T-helper 9 cell (primary cell): ENCODE measurements around the gene SLC7A1.
A peak's percentile ranks its signal among the peaks of the same experiment; 100 is the strongest.
"Not testable (repeated sequence)": the region's sequence is repeated elsewhere in the genome, so short reads cannot be mapped to it uniquely, and the experiment has no call there.

Experiments used
- DNase-seq: peaks from one replicate; pipeline ENCODE4 v3.0.0-alpha.2; 2020
- total RNA-seq, 2 donors: gene quantifications; one replicate each; lab custom pipeline; 2026; lab: John Stamatoyannopoulos, UW

Gene SLC7A1
- 36.9 to 147 reads per million in 2 donors for total RNA-seq

DNA sequence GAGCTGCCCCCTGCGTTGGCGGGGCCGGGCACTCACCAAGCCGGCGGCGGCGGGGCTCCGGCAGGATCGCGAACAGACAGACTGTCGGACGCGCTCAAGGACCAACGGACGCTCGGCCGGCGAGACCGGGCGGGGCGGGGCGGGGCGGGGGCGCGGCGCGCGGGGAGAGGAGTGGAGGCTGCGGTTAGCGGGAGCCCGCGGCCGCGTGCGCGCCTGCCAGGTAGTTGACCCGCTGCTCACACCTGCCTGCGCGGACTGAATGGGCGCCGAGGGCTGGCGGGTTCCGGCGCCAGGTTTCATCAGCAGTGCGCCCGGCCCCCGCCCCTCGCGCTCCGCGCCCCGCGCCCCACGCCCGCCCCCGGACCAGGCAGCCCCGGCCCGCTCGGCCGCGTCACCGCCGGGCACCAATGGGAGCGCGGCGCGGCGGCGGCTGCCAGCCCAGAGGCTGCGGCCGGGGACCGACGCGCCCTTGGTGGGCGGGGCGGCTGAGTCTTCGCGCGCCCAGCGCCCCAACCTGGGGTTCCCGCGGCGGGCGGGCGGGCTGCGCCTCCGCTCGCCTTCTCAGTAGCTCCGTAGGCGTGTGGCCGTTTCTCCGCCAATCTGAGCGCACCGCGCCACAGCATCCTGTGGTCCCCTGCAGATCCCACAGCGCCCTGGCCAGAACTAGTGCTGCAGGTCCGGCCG, at the start of gene SLC7A1:
Gene SLC7A1, minus strand, starts transcription at position 309 of the 684 bp plus-strand sequence. CDS start 59,500 bp downstream, outside the sequence.
- DNase-seq: peak; percentile 74

DNA sequence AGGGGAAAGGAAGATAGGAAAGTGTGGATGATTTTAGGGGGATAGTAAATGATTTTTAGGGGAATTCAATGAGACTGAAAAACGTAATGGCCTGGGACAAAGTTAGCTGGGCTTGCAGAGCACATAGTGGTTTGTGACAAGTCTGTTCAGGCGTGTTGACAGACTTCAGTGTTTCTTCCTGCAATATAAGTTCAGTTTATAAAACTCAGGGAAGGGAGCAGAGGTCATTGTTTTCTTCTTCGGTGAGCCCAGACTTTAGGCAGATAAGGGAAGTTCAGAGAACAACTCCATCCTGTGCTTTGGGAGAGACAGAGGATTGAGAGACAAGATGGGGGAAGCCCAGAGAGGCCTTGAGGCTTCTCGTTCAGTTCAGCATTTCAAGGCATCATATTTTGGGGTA, 45.2 kb upstream of the SLC7A1 start:
- no peak for DNase-seq

DNA sequence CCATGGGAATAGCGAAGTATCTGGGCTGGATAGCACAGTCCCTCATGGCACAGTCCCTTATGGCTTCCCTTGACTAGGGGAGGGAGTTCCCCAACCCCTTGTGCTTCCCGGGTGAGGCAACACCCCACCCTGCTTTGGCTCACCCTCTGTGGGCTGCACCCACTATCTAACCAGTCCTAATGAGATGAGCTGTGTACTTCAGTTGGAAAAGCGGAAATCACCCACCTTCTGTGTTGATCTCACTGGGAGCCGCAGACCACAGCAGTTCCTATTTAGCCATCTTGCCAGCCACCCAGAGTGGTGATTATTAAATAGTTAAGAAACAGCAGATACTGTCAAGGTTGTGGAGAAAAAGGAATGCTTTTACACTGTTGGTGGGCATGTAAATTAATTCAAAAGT, 41.3 kb upstream of the SLC7A1 start:
- DNase-seq: not testable (repeated sequence)

DNA sequence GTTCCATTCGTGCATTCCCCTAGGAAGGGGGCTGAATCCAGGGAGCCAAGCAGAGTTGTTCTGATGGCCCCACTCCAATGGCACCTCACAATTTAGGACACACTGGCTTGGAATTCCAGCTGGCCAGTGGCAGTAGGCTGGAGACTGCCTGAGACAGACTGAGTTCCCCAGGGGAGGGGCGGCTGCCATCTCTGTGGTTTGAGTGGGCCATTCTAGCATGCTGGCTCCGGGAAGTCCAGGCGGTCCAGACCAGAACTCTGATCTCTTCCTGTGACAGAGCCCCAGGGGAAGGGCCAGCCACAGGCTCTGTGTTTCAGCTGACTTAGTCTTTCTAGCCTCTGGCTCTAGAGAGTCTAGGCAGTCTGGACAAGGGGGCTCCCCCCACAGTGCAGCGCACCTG, 29.5 kb upstream of the SLC7A1 start:
- no peak for DNase-seq

DNA sequence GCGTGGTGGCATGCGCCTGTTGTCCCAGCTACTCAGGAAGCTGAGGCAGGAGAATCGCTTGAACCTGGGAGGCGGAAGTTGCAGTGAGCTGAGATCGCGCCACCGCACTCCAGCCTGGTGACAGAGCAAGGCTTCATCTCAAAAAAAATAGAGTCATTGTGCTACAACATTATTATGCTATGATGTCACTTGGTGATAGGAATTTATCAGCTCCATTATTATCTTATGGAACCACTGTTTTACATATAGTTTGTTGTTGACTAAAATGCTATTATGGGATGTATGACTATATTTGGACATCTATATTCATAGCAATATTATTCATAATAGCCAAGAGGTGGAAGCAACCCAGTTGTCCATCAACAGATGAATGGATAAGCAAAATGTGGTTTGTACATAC, 26.4 kb upstream of the SLC7A1 start:
- DNase-seq: no peak

DNA sequence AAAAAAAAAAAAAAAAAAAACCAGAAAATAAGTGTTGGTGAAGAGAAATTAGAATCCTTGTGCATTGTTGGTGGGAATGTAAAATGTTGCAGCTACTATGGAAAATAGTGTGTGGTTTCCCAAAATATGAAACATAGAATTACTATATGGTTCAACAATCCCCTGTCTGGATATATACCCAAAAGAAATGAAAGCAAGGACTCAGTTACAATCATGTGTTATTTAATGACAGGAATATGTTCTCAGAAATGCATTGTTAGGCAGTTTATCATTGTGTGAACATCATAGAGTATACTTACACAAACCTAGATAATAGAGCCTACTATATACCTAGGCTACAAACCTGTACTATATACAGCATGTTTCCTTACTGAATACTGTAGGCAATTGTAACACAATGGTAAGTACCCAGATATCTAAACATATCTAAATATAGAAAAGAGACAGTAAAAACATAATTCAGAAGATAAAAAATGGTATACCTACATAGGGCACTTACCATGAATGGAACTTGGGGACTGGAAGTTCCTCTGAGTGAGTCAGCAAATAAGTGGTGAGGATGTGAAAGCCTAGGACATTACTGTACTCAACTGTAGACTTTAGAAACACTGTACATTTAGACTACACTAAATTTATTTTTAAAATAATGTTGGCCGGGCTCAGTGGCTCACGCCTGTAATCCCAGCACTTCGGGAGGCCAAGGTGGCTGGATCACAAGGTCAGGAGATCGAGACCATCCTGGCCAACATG, 25.7 kb upstream of the SLC7A1 start:
- DNase-seq: no peak

DNA sequence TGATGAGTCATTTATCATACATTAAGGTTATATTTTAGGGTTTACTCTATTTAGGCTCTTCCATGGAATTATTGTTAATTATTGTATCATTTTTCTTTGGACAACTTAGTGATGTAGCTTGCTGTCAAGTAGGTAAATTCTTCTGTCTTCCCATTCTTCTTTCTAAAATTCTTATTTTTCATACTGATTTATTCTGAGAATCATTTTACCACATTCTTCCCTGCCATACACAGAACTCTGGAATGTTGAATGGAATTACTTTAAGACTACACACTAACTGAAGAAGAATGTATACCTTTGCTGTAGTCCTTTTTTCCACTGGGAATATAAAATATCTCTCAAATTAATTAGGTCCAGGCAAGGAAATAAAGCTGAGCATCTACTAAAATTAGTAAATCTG, 24.5 kb upstream of the SLC7A1 start:
- no peak for DNase-seq

DNA sequence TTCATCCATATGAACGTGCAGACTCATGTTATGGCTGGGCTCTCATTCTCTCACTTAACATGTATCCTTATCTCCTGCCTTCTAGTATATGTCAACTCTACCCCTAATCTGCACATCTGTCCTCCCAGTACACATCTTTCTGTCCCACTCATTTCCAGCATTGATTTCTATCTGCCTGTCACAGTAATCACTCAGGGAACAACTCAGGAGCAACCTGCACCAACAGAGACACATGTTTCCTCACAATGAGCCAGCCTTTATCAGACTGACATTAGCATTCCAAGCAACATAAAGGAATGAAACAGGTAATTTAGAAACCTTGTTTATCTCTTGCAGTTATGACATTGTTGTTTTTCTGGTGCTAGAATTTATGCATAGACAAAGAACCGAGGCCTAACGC, 17.6 kb upstream of the SLC7A1 start:
- DNase-seq: no peak

DNA sequence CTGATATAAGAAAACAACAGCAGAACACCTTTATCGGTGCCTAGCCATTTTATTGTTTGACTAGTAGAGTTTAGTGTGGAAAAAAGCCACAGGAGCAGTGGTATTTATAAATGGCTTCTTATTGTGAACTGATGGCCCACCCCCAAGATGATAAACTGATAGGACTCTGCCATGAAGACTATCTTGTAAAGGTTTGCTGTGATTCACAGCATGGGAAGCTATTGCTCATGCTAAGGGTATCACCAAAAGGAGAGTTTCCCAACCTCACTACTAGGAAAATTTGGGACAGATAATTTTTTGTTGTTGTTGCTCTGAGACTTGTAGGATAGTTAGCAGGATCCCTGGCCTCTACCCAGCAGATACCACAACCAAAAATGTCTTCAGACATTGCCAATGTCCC, 12.0 kb upstream of the SLC7A1 start:
- no peak for DNase-seq

DNA sequence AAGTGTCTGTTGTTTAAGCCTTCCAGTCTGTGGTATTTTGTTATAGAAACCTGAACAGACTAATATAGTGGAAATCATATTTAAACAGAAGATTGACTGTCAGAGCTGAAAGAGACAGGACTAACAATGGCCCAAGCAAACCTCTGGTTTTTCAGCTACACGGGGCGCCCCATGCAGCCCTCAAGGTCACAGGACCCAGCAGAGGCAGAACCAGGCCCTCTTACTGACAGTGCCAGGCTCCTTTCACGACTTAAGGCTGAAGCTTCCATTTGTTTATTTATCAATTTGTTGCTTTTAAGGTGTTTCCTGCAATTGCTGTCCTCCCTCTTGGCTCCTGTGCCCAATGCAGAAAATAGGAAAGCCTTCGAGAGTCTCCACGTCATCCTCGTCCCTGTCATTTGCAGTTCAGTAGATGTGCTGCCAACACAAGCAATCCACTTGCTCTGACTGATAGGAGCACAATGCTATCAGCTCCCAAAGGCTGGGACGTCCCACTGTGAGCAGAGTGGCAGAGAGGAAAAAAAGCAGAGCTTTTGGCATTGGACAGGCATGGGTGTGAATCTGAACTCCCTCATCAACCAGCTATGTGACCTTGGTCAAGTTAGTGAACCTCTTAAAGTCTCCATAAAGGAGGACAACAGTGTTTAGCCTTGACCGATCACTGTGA, 10.5 kb upstream of the SLC7A1 start:
- no peak for DNase-seq

DNA sequence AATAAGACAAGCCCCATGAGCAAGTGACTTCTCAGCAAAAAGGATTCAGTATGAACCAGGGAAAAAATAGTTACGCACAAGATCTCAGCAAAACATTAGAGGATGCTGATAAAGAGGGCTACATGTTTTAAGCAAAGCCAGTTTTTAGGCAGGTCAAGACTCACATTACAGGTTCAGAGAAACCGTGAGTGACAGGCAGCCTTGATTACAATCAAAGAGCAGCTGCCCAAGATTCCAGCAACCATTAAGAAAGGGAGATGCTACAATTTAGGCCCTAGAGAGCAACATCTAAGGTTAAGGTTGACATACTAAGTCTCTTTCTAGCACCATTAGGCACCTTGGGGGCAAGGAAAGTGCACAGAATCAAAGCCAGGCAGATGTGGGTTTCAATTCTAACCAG, 2.8 kb upstream of the SLC7A1 start:
- DNase-seq: no peak

DNA sequence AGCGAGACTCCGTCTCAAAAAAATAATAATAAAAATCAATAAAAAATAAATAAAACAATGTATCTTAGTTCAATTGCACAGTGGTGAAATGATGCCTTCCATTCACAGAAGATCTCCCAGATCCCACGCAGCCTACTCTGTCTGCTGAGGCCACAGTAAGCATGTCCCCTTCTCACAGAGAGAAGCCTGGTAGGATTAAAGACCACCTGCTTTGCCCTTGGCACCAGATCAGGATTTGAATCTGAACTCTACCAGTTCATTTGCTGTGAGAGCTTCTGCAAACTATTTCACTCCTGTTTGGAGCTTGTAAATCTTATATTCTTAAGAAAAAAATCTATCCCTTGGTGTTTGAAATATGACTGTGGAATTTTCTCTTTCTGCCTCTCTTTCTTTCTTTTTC, 2.2 kb upstream of the SLC7A1 start:
- DNase-seq: no peak

DNA sequence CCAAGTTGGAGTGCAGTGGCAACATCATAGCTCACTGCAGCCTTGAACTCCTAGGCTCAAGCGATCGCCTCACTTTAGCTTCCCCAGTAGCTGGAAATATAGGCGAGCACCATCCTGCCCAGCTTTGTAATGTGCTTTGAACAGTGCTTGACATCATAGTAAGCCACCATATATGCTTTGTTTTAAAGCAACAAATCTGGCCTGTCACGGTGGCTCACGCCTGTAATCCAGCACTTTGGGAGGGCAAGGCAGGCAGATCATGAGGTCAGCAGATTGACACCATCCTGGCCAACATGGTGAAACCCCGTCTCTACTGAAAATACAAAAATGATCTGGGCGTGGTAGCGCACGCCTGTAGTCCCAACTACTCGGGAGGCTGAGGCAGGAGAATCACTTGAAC, 1.8 kb upstream of the SLC7A1 start:
- no peak for DNase-seq

DNA sequence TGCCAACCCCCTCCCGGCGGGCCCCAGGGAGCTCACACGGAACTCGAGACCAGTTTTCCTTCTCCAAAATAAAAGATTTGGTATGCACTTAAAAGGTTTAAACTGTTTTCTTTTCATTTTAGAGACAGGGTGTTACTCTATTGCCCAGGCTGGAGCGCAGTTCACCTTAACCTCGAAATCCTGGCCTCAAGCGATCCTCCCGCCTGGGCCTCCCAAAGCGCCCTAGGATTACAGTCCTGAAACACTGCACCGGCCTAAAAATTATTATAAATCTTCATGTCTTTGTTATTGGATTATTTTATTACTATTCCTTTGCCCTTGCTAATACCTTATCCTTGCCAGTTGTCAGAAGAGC, 553 bp upstream of the SLC7A1 start:
- no peak for DNase-seq

DNA sequence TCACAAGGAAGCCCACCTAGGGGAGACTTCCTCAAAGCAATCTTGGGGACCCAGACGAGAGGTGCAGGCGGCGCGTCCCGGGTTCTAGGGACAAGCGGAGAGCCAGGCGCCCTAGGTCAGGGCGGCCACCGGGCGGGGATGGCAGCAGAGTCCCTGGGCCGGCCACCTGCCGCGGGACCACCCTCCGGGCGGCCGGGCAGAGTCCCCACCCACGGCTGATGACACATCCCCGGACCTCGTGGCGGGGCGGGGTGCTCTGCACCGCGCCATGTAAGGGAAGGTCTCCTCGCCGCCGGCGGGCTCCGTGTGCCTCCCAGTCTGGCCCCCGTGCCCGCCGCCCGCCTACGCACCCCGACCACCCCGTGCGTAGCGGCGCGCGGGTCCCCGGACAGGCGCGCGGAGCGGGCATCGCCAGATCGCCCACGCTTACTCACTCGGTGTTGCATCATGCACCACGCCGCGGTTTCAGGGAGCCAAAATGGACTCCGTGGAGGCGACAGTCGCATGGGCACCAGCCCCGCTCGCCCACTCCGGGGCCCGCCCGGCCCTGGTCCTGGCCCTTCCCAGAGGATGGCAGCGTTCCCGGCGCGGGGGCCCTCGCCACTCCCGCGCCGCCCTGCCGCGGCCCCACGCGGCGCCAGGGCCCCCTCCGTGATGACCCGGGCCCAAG, 643 bp downstream of the SLC7A1 start:
- DNase-seq: peak; percentile 48

DNA sequence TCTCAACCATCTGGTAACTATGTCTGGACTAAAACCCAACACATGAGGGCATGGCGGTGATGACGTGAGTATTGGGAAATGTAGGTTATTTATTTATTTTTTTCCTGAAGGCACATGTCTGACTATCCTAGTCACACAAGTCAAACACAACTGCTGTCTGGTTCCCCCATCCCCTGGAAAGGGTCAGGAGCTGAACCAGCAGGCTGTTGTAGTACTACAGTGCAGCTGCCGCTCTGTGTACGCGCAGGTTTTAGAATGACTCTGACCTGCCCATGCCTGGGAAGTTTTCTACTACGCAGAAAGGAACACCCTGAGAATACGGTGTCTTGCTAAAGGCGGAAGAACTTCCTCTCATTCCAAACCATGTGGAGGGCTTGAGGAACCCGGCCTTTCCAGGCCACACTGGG, 1.2 kb downstream of the SLC7A1 start:
- DNase-seq: peak; percentile 10

DNA sequence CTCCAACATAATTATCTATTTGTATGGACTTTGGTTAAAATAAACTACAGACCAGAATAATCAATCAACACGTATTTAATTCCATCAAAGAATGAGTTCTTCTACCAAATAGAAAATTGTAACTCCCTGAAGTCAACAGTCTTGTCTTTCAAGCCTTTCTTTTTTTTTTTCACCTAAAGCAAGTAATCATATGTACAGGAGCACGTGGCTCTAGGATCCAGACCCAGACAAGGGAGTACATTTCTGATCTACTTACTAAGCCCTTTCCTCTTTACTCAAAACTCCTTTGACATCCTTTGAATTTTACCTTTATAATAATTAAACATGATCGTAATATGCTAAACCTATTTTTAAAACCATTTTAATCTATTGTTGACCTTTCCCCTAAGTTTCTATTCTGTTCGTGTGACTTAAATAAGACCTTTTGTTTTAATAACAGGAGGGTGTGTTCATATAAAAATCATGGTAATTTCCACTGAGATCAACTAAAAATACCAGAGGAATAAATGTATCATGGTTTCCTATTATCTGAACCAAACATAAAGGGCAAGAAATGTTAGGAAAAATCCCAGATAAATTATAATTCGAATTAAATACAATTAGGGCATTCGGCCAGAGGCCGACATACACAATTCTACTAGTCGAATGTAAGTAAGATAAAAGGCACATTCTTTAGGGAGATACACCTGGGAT, 1.7 kb downstream of the SLC7A1 start:
- DNase-seq: no peak

DNA sequence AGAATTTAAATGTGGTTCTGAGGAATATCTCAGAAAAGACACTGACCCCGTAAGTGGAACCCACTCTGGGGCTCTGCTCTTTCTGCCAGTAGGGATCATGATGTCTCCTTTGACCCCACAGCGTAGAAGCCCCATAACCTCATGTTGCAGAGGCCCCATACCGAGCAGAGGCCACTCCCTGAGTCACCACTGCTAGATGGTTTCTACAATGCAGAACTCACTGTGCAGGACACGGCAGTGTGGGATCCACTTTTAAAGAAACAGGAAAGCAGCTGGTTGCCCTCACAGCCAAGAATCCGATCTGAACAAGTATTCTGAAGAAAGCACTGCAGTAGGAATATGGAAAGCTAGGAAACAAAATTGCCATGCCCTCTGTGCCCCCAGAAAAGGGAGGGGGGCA, 4.2 kb downstream of the SLC7A1 start:
- DNase-seq: no peak

DNA sequence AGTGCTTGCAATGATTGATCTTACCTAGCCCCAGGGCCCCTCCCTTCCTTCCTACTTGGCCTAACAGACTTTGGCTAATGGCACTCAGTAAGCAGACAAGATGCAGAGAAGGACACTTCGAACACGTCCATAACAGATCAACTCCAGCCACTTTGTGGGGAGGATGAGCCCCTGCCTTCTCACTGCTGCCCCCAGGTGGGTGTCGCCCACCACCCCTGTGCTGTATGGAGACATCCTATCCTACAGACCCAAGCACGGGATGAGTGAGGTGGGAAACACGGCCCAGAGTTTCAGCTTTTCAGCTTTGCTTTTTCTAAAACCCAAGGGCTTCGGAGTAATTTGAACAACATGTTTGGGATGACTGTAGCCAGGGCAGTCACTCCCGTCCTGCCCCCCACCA, 5.5 kb downstream of the SLC7A1 start:
- no peak for DNase-seq

DNA sequence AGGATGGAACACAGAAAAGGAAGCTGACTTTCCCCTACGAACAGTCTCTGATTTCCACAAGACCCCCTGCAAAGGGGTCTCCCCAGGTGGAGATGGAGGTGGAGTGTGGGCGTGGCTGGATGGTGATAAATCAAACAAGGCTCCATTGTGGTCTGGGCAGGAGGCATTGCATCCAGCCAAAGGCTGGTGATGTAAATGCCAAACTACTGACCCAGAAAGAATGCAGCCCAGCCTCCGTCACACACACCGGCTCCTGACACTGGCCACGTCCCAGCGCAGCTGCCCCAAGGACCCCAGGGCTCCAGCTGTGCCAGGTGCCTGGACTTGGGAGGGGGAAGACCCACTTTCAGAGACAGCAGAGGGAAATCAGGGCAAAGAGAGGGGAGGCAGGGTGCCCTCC, 6.3 kb downstream of the SLC7A1 start:
- DNase-seq: no peak

DNA sequence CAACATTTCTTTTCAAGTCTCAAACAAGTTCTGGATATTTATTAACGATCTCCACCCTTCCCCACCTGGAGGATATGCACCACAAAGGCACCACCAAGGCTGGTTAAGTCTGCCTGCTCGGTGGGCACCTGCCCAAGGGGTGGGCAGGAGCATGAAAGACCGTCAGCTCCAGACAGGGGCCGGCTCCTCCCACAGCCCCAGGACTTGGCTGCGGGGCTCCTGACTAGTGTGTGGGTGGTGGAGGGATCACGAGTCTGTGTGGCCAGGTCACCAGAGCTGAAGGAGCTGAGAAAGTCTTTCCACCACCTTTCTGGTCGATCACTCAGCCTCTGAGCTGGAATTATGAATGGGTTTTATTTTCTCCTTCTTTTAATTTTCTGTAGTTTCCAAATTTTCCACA, 7.8 kb downstream of the SLC7A1 start:
- DNase-seq: no peak

DNA sequence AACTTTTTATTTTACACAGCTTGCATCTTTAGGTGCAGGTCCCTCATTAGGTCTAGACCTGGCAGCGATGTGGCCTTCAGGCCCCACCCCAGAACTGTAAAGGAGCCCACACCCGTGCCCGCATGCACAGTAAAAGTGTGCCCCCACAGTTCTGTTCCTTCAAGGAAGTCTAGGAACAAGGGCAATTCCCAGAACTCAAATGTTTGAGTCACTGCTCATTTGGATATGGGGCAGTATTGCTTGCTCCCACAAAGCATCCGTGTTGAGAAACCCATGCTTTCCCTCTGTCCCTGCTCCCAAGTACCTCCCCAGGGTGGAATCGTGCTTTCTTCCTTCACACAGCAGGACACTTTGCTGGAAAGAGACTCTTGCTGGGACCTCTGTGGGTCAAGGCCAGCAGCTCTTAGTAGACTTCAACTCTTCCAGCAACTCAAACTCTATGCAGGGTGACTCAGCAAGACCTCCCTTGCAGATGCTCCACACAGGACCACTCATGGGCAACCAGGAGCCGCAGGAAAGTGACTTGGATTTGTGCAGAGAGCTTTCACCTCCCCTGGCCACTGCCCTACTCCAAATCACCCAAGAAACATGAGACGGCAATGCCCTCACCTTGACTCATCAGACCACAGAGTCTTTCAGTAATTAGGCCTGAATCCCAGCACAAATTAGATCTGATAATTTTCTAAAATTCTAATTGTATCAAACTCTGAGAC, 12.3 kb downstream of the SLC7A1 start:
- DNase-seq: no peak
